GM20000 (cell line): Measurements from ENCODE around the gene ZMYM2.

Experiments used
- DNase-seq: peaks from one replicate; pipeline ENCODE4 v3.0.0; 2012; ENCODE audit warnings: low spot score
- CTCF ChIP-seq: IDR thresholded peaks from 2 replicates; pipeline ENCODE4 v1.5.1; 2012; ENCODE audit warnings: mild to moderate bottlenecking, control low read depth; ENCODE audit errors: extremely low read depth, missing control alignments

Gene ZMYM2

DNA sequence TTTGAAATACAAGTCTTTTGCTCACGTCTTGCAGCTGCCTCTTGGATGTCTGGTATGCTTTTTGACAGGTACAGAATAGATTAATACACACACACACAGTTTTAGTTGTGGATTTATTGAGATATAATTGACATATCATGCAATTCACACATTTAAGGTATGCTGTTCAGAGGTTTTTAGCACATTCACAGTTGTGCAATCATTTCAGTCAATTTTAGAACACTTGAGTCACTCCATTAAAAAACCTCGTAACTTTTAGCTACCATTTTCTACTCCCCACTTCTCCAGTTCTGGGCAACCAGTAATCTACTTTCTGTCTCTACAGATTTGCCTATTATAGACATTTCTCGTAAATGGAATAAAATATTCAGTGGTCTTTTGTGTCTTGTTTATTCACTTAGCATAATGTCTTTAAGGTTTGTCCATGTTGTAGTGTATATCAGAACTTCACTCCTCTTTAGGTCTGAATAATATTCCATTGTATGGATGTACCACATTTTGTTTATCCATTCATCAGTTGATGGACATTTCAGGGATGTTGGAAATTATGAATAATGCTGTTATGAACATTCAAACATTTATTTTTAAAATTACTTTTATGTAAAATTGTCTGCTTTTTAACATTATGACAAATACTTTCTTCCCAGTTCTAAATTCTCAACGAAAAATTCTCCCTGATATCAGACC is 2.5 kb upstream of the ZMYM2 start:
- no peak for DNase-seq
- TF ChIP-seq CTCF, result no peak

- peak; percentile 69 for DNase-seq
- TF ChIP-seq CTCF, result peak; percentile 37
These were observed 990 bp upstream of the ZMYM2 start for GRCh38 chr13:19957320-19958154.

GRCh38 chr13:19959141-19959830 is 759 bp downstream of the ZMYM2 start:
- DNase-seq, result peak; percentile 68
- no peak for TF ChIP-seq CTCF

GRCh38 chr13:19959831-19960652 is 1.5 kb downstream of the ZMYM2 start:
- TF ChIP-seq CTCF, result peak; percentile 50
- DNase-seq, result peak; percentile 78

GRCh38 chr13:19960653-19960976 is 2.1 kb downstream of the ZMYM2 start:
- TF ChIP-seq CTCF, result no peak
- peak; percentile 13 for DNase-seq

DNA sequence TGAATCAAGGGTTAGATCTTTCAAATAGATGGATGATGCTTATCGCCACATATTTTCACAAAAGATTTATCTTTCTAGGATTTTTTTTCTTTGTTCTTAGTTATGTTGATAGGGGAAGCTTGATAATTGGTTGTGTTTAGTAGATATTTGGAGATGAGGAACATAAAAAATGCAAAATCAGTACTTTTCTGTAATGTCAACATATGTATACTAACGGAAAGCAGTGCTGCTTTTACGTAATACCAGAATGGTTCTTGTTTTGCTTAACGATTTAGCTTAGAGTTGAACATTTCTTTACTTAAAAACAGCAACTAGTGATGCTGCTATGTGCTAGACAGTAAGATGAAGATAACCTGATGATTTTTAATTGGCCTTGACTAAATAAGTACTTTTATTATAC is 3.0 kb downstream of the ZMYM2 start:
- no peak for DNase-seq
- no peak for TF ChIP-seq CTCF
